Bone marrow (tissue), 2 donors: ENCODE measurements around the gene NIT2.
"Not testable (repeated sequence)": the region's sequence is repeated elsewhere in the genome, so short reads cannot be mapped to it uniquely, and the experiment has no call there.

Source experiments
- DNase-seq, 2 donors: peaks; one replicate each; lab custom pipeline; 2025; lab: John Stamatoyannopoulos, UW

NIT2 gene

GRCh38 chr3:100338911-100339310, 4.4 kb downstream of the NIT2 start:
- DNase-seq = no peak

GRCh38 chr3:100339786-100340185, 5.2 kb downstream of the NIT2 start:
- no peak for DNase-seq

- DNase-seq = no peak
Observed at GRCh38 chr3:100340527-100340926, 6.0 kb downstream of the NIT2 start.

GRCh38 chr3:100348727-100349126, 14.2 kb downstream of the NIT2 start:
- DNase-seq = no peak

GRCh38 chr3:100351770-100352169, 17.2 kb downstream of the NIT2 start:
- not testable (repeated sequence) for DNase-seq

- DNase-seq = no peak
Observed at GRCh38 chr3:100352296-100353231, 18.0 kb downstream of the NIT2 start.

- no peak for DNase-seq
Observed at GRCh38 chr3:100354850-100355249, 20.3 kb downstream of the NIT2 start.

- no peak for DNase-seq
Observed at GRCh38 chr3:100358413-100358812, 23.9 kb downstream of the NIT2 start.

- no peak for DNase-seq
Observed at GRCh38 chr3:100359035-100359434, 24.5 kb downstream of the NIT2 start.

GRCh38 chr3:100360757-100361496, 26.4 kb downstream of the NIT2 start:
- DNase-seq = no peak

GRCh38 chr3:100361897-100362296, 27.3 kb downstream of the NIT2 start:
- DNase-seq = no peak

- no peak for DNase-seq
Observed at GRCh38 chr3:100364421-100364820, 29.9 kb downstream of the NIT2 start.

GRCh38 chr3:100366424-100366823, 31.9 kb downstream of the NIT2 start:
- DNase-seq = no peak

- DNase-seq = no peak
Observed at GRCh38 chr3:100368441-100368840, 33.9 kb downstream of the NIT2 start.

GRCh38 chr3:100370756-100371155, 36.2 kb downstream of the NIT2 start:
- DNase-seq = no peak

- DNase-seq = no peak
Observed at GRCh38 chr3:100374521-100374920, 40.0 kb downstream of the NIT2 start.

- no peak for DNase-seq
Observed at GRCh38 chr3:100376301-100376700, 41.7 kb downstream of the NIT2 start.

- no peak for DNase-seq
Observed at GRCh38 chr3:100384733-100385525, 50.4 kb downstream of the NIT2 start.

GRCh38 chr3:100386437-100387074, 52.0 kb downstream of the NIT2 start:
- DNase-seq = no peak

GRCh38 chr3:100389025-100389424, 54.5 kb downstream of the NIT2 start:
- DNase-seq = no peak

- no peak for DNase-seq
Observed at GRCh38 chr3:100395679-100396431, 61.3 kb downstream of the NIT2 start.
